Smooth muscle cell of the coronary artery (primary cell): ENCODE measurements around the gene FCRL1. TPM values are rescaled to one million over a fixed set of nuclear protein-coding genes. Genes with fewer than 3 reads are reported as not detected.

Experiments used
- total RNA-seq: library from RNA; depleted of rRNA; stranded (reverse); fragments of >200 nt; gene quantifications from 2 replicates; pipeline ENCODE4 v1.2.3, GENCODE V29; 2014; ENCODE audit warnings: low replicate concordance

FCRL1 gene, protein sequence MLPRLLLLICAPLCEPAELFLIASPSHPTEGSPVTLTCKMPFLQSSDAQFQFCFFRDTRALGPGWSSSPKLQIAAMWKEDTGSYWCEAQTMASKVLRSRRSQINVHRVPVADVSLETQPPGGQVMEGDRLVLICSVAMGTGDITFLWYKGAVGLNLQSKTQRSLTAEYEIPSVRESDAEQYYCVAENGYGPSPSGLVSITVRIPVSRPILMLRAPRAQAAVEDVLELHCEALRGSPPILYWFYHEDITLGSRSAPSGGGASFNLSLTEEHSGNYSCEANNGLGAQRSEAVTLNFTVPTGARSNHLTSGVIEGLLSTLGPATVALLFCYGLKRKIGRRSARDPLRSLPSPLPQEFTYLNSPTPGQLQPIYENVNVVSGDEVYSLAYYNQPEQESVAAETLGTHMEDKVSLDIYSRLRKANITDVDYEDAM
- total RNA-seq = 0.35 TPM in 1 of 2 replicates, not detected in the other

DNA sequence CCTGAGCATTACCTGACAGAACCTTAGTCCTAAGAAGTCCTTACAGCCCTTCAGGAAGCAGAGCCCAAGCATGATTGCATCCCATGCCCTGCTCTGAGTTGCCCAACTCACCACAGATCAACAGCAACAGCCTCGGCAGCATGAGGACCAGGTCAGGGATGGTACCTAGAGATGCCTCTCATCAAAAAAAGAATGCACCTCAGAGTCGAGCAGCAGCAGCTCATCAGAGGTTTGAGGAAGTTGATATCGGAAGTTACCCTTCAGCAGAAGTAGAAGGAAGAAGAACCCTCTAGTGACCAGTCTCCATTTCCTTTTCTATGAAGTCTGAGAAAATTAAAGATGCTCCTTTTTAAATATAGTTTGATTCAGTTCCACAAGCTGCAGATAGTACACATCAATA is at the start of gene FCRL1:
TSS of gene FCRL1 (minus strand) at position 225 of the 400 bp plus-strand sequence. CDS start at position 142, 83 bp downstream.

DNA sequence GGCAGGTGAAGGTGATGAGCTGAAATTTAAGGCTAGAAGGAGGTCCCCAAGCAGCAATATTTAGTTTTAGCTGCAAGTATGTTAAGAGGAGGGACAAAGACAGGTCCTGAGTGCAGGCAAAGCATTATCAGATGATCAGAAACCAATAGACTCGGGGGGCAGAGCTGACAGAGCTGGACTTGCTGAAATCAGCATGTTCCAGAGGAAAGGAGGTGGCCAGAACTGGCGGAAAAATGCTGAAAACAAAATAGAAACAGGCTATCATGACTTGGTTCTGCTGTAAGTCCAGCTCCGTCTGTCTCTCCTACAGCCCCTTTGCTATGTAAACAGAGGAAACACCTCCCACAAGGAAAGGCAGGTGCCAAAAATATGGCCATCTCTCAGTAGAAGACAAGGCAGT is 21.8 kb upstream of the FCRL1 start, which contains the start of gene CD5L:
TSS of gene CD5L (minus strand) at position 101 of the 400 bp plus-strand sequence. CDS start 107 bp downstream, outside the sequence.

DNA sequence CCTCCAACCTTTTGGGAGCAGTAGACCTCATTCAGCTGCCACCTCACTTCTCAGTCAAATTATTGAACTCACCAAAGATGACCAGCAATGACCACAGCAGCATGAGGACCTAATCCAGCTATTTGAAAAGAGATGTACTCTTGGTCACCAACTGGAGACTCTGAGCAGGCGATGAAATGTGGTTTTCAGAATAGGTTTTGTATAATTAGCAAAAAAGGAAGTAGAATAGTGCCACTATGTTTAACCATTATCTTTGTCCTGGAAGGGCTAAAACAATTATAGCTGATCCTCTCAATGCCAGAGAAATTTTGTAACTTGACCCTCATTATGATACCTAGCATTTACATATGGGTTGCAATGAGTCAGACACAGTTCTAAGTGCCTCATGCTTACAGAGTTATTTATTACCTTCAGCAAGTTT is 42.9 kb downstream of the FCRL1 start, which contains the start of gene FCRL2:
TSS of gene FCRL2 (minus strand) at position 162 of the 421 bp plus-strand sequence. CDS start at position 103, 59 bp downstream.

Other genes with a start within 250 kb of the FCRL1 start
- not detected in 2 replicates for gene FCRL4, start 222.0 kb downstream of the FCRL1 start, total RNA-seq
- not detected in 2 replicates for gene FCRL3, start 119.4 kb downstream of the FCRL1 start, total RNA-seq
- not detected in 2 replicates for gene FCRL2, start 43.0 kb downstream of the FCRL1 start, total RNA-seq
- not detected in 2 replicates for gene CD5L, start 21.7 kb upstream of the FCRL1 start, total RNA-seq
- gene KIRREL1, start 173.5 kb upstream of the FCRL1 start, total RNA-seq = 66.8 and 123 TPM in 2 replicates